ENCODE measurements around the gene ULK4.
"Not testable (repeated sequence)": the region's sequence is repeated elsewhere in the genome, so short reads cannot be mapped to it uniquely, and the experiment has no call there.

The ULK4 gene

DNA sequence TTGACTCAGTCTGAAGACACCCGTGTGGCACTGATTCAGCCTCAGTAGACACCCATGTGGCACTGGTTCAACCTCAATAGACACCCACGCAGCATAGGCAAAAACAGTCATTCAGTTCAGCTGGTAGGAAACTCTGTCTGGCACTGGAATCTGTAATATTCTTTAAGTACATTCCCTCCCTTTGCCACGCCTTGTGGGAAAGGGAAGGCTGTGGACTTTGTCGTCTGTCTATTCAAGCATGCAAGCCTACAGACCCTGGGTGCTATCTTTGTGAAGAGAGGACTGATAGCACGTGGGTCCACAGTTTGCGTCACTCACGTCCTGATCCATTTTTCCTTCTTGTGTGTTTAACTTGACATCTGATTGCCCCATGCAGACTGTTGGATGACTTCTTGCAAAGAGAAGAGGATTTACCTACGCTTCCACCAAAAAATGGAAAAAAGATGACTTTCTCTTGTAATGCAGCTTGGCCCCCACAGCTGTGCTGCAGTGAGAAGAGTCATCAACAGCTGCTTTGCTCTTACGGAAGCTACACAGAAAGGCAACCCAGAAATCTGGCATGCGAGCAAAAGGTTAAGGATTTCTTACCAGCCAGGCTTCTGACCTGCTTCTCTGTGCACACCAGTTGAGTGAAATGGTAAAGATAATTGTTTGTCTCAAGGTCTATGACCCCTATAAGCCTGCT, 278.1 kb downstream of the ULK4 start:
- DNase-seq = no peak

DNA sequence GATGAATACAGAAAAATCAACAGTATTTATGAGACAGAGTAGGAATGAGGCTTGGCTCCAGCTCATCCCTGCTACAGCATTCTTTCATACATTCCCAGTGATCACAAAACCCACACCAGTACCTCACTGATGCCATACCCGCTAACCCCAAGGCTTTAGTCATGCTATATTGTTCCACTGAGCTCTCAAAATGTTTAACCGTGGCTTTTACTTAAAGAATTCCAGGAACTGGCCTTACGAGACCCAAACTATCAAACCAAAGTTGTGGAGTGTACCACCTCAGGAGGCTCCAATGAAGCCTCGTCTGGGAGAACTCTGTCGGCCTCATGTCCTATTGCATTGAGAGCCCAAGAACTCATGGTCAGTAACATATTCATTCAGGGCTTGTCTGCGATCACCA, 278.9 kb downstream of the ULK4 start:
- no peak for DNase-seq

DNA sequence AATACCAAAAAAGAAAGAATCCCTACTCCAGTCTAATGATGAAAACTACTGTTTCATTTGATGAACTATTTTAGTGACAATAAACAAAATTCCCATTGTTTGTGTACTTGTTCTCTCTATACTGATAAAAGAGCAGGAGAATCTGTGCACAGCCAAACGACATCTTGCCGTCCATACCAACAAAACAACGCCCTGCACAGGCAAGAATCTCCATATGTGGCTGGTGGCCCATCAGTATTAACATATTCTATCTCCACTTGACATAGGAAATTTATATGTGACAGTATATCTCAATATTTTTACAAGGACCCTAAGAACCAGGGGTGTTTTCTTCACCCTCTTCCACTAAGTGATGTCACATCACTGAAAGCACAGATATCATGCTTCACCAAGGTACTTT, 279.5 kb downstream of the ULK4 start:
- no peak for DNase-seq

DNA sequence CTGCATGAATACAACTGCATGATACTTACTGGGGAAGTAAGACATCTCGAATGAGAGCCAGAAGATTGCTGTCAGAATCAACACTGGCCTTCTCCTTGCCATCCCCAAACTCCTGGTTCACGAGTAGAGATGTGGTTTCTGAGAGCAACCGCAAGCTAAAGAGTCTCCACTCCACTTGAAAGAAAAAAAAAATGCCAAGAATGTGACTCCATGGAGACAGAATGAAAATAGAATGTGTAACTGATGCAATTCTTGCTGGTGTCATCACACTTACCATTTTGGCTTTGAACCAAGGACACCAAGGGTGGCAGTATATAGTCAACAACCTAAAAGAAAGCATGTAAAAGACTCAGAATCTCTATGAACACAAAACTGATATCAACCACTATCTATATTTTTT, 280.4 kb downstream of the ULK4 start:
- no peak for DNase-seq

DNA sequence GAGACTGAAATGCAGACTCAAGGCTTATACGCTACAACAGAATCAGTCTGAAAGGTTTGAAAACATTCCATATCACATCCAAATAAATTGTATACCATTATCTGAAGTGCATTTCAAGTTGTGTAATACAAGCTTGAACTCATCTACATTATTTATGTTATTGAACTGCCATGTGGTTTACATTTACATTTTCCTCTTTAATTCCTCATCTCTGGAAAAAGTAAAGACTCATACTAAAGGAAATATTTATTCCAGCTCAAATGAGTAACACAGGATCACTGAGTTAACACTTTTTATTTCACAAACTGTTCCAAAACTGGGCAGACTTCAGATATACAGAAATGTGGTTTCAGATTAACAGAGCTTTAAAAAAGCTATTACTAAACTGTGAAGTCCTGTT, 282.5 kb downstream of the ULK4 start:
- DNase-seq = no peak

DNA sequence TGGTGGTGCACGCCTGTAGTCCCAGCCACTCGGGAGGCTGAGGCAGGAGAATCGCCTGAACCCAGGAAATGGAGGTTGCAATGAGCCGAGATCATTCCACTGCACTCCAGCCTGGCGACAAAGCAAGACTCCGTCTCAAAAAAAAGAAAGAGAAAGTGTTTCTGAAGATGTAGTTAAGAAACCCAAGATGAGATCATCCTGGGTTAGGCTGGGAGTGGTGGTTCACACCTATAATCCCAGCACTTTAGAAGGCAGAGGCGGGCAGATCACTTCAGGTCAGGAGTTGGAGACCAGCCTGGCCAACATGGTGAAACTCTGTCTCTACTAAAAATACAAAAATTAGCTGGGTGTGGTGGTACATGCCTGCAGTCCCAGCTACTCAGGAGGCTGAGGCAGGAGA, 286.8 kb downstream of the ULK4 start:
- not testable (repeated sequence) for DNase-seq

DNA sequence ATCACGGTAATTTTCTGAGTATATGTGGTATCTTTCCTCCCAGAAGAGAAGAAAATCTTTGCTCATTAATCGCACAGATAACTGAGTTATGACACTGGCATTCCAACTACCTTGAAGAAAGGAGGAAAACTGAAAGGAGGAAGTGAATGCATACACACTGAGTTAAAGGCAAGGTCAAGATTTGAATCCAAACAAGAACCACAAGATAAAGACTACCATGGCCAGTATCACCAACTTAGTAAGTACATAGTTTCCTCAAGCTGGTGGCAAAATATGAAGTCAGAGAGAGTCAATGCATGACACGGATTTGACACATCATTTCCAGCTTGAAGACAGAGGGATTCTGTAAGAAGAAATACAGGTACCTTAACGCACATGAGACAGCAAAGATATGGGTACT, 287.5 kb downstream of the ULK4 start:
- DNase-seq = no peak

DNA sequence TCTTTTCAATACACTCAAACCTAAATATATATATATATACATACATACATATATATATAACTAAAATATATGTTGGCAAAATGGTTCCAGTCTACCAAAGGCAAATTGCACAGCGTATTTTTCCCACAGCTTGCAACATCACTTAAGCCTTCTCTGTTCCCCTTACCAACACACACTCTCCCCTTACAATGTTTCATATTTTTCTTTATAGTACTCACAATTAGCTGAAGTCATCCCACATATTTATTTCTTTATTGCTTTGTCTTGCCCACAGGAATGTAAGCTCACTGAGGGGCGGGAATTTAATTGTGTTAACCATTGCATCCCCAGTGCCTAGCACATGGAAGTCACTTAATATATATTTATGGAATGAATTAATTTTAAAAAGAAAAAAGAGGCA, 288.3 kb downstream of the ULK4 start:
- DNase-seq = no peak

DNA sequence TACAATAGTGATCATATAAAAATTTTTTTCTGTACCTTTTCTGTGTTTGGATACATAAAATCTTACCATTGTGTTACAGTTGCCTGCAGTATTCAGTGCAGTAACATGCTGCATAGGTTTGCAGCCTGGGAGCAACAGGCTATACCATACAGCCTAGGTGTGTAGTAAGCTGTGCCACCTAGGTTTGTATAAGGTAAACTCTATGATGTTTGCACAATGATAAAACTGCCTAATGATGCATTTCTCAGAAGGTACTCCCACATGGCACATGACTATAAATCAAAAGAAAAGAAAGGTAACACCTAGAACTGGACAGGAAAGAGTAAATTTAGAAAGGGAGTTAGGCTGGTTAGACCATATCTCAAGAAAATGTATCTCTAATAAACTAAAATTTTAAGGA, 293.5 kb downstream of the ULK4 start:
- DNase-seq = no peak

DNA sequence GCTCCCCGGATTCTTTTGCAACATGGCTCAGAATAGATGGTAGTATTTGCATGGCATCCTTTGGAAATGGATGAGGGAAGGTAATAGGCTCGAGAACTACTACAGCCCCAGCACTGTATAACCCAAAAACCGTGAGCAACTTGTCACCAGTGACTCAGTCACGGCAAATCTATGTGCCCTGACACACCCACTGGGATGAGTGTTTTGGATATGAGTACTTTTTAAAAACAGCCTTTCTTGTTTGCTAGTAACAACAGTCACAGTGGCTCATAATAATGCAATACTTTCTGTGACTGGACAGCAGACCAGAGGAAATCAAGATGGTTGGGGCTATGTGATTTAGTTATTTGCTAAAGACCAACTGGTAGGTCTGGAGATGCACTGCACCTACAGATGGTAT, 299.6 kb downstream of the ULK4 start:
- no peak for DNase-seq

DNA sequence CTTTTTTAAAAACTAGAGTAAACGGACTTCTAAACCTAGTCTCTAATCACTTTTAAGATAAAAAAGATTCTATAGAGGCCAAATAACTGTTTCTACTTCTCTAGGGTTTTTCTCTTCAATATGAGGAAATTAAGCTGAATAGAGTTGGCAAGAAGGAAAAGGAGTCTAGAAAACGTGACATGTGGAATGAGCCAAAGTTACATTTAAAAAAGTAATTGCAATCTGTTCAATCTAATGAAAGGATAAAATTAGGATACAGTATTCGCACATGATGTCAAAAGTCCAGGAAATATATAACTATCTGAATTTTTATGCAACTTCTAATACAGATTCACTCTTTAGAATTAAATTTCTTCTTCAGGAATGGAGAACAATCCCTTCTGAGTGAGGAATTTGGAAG, 300.1 kb downstream of the ULK4 start:
- DNase-seq = no peak

DNA sequence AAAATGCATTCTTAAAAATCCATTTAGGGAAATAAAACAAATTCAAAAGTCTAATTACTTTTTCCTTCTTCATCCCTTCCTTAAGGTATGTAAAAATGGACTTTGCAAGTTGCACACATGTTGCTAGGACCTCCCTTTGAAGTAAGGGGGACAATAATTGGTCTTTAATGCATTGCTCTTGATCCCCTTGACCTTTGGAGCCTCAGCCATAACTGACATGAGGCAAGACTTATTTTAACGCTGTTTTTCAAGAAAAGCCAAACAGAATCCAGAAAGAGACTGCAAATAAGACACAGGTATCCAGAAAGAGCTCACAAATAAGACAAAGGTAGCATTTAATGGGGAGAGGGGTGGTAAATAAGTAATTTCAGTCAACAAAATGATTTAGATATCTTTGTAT, 301.4 kb downstream of the ULK4 start:
- no peak for DNase-seq

DNA sequence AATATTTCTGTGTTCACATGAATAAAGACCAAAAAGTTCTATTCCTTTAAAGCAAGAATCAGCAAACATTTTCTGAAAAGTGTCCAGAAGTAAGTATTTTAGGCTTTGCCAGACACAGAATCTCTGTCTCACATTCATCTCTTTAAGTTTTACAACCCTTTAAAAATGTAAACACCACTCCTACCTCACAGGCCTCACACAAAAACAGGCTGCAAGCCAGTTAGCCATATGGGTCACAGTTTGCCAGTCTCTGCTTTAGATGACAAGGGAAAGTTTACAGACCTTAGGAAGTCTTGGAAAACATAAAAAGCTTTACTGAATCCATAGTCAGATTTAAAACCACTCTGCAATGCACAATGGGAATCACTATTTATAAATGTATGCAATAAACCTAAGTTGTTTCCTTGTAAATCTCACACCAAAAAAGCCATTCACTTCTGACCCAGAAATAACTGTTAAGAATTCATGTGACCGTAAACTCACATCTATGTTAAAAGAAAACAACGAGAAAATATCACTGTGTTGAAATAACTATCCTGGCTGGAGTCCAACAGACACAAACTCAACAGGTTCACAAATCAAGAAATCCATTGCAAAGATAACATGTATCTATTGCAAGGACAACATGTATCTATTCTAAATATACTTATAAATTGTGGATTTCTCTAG, 308.2 kb downstream of the ULK4 start:
- no peak for DNase-seq

DNA sequence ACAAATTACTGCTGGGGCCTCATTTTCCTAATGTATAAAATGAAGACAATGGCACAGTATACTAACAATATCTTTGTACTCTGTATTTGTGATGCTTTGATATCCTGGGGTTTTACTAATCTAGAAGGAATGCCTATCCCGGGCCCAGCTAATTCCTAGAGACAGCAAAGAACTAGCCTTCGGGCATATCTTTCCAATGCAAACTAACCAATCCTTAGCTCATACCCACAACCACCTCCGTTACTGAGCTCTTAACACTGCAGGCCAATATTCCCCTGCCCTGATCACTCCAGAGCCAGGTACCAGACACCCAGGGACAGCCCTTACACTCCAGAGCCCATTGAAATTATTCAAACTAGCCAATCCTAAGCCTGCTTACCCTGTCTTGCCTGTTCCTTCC, 309.0 kb downstream of the ULK4 start:
- DNase-seq = no peak

DNA sequence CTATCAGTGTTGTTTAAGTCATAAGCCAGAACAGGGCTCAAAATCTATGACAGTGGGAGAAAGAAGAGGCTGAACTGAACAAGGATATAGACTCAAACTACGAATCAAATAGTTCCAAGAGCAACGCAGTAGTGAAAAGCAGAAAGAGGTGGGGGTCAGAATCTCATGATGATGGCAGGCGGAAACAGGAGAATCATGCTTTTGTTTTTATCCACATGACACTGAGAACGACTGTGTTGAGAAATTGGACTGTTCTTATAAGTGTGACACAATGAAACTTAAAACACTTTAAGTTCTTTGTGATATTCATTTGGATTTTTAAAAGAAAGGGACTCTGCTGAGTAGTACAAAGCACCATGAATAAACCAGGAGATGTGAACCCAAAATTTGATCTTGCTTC, 309.4 kb downstream of the ULK4 start:
- no peak for DNase-seq

DNA sequence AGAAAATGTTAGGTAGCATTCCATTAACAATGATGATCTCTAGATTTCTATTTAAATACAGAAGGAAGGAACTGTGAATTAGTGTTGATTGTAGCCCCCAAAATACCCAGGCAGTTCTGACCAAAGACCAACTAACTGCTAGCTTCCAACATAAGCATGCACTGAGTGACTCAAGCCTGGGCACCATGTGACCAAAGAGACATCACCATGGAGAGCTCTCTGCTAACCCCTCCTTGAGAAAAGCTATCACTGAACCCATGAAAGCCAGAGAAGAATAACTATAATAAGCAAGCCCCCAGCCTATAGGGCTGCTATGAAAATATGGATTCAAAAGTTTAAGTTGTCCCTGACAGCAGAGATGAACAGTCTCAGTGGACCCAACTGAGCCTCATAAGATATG, 310.2 kb downstream of the ULK4 start:
- DNase-seq = no peak

DNA sequence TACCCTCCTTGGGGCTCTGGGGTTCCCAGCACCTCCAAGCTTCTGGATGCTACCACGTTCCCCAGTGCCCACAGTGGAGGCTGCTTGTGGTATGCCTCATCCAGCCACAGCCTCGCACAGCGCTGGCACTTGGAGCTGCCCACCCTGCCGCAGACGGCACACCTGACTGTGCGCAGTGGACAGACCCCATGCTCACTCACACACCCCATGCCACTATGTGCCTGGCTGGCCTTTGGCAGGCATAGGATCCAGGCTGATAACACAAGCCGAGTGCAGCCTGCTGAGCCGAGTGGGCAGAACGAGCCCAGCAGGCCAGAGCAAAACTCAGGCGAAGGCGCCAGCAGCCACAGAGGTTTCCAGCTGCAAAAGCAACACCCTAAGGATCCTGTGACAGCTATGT, 311.5 kb downstream of the ULK4 start:
- DNase-seq = no peak

DNA sequence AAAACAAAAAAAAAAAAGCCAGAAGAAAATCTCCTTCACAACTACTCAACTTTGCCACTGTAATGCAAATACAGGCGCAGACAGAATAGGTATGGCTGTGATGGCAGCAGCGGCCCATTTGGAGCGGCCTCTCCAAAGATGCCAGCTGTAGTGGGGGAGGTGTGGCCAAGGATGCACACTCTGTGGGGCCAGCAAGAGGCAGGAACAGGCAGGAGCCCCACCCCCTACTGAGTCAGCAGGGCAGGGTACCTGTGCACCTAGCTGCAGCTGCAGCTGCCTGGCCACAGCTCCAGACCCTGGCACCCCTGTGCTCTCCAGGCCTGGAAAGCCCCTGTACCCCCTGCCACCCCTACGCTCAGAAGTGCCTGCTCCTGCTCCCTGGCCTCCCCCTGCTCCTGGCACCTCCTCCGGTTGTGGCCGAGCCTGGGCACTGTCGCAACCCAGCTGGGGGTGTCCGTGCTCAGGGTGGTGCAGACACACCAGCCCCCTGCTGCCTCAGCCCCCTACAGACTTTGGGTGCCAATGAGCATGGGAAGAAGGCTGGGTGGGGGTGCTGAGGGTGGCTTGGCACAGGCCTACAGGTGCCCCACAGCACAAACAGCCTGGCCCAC, 312.7 kb downstream of the ULK4 start:
- DNase-seq = no peak

DNA sequence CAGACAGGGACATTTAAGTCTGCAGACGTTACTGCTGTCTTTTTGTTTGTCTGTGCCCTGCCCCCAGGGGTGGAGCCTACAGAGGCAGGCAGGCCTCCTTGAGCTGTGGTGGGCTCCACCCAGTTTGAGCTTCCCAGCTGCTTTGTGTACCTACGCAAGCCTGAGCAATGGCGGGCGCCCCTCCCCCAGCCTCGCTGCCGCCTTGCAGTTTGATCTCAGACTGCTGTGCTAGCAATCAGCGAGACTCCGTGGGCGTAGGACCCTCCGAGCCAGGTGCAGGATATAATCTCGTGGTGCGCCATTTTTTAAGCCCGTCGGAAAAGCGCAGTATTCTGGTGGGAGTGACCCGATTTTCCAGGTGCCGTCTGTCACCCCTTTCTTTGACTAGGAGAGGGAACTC, 314.2 kb downstream of the ULK4 start:
- DNase-seq = not testable (repeated sequence)

DNA sequence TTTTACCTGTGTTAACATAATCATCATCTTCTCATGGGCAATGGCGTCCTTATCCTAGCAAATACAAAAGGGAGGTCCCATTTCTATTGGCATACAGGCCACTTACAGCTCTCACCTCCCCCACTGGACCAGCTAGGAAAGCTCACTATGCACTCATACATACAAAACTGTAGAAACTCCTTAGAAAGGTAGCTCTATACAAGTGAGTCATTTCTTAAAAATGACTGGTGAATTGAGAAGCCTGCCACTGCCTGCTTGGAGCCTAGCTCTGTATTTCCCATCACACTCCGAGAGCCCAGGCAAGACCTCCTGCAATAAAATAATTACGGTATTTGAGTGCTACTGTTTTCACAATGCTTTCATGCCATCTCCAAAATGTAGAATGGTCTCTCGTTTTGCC, 321.8 kb downstream of the ULK4 start:
- no peak for DNase-seq

DNA sequence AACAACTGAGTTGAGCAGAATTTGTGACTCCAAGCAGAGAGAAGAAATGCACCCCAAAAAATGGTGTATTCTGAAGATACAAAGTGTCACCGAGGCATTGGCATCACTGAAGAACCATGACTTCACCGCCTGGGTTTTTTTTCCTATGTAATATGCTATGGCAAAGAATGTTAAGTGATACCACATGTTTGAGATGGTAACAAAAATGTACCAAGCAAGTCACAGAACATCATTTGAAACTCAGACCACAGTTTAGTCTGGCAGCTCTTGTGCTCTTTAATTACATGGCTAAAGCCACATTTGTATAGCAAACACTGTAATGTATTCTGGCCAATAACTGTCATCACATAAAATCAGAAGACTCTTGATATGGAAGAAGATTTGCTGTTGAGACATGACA, 323.5 kb downstream of the ULK4 start:
- DNase-seq = no peak

DNA sequence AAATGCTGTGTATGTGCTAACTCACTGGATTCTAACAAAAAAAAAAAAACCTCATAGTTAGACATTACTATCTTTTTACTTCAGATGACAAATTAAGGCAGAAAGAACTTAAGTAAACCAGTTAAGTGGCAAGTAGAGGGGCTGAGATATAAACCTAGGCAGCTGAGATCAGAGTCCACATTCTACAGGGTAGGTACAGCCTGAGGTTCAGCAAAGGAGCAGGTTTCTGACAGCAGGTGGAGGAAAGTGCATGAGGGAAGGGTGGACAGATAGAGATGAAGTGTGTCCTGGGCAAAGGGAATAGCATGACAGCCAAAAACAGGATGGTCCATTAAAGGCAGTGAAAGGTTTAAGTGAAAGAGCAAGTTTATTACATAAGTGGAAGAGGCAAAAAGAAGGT, 329.2 kb downstream of the ULK4 start:
- DNase-seq = no peak

DNA sequence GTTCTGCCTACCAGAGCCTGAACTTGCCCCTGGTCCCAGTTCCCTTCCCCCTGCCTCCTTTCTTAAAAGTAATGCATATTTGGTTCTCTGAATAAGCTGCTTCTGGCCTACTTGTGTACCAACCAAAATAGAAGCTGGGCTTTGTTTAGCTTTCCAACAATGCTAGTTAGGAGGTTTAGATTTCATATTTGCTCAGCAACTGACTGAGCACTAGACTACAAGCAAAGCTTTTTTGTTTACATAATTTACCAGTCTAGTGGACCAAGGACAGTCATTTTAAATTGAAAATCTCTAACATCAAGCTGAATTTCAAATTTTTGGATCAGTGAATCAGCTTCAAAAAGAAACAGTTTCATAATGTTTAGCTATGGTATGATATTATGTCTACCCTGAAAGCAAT, 331.2 kb downstream of the ULK4 start:
- DNase-seq = no peak

DNA sequence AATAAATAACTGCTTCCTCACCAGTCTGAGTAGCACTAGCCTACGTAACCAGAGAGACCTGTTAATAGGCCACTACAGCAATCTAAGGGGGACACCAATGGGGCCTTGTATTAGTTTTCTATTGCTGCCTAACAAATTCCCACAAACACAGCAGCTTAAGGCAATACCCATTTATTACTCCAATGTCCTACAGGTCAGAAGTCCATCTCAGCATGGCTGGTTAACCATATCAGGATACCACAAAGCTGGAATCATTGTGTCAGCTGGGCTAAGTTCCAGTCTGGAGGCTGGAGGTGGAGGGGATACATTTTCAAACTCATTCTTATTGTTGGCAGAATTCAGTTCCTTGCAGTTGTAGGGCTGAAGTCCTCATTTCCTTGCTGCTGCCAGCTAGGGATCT, 331.9 kb downstream of the ULK4 start:
- no peak for DNase-seq

DNA sequence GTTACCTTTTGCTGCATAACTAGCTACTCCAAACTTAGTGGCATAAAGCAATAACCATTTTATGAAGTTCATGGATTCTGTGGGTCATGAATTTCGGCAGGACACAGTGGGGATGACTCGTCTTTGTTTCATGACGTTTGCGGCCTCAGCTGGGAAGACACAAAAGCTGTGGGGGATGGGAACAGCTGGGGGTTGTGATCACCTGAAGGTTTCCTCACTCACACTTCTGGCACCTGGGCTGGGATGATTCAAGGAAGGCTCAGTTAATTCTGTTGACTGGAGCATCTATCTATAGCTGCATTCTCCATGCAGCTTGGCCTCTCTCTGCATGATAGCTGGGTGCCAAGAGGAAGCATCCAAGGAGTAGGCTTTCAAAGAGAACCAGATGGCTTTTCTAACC, 332.8 kb downstream of the ULK4 start:
- DNase-seq = no peak

Measured in NCI-H1436 (cell line).